IMR-90 (cell line): ENCODE results near the gene PDK4. TPM values are rescaled to one million over a fixed set of nuclear protein-coding genes. Genes with fewer than 3 reads are reported as not detected.

Source experiments
- ATAC-seq: fragments of 200-7000 bp; cut with Tn5 transposase; 2 replicates; pipeline ENCODE4 v1.9.1; 2020; ENCODE audit warnings: low read depth, mild to moderate bottlenecking, moderate library complexity
- BruUV-seq: library from RNA; stranded (reverse); fragments of 400-500 nt; replicated peaks from 2 replicates; lab custom pipeline; 2021; lab: Mats Ljungman, UMichigan
- CTCF ChIA-PET: fragments of 300-600 bp; formaldehyde crosslinking; extraction: SDS; loops from one replicate; lab custom pipeline; 2021; ENCODE audit warnings: antibody characterized with exemption; lab: Yijun Ruan, JAX
- POLR2A ChIA-PET: fragments of 300-600 bp; sonication (Branson Sonifier 250); formaldehyde crosslinking; loops from one replicate; lab custom pipeline; 2022; ENCODE audit warnings: antibody characterized with exemption; ENCODE audit not compliant: unreplicated experiment; lab: Charles Lee
- DNase-seq: peaks from one replicate; pipeline ENCODE4 v3.0.0; 2013
- H2AFZ ChIP-seq: replicated peaks from 2 replicates; pipeline ENCODE3; 2013; ENCODE audit warnings: low read length, mild to moderate bottlenecking; ENCODE audit not compliant: poor library complexity
- H2AK5ac ChIP-seq: 2 replicates; pipeline ENCODE4 v1.6.1; 2013; ENCODE audit warnings: low read depth, low read length, inconsistent platforms
- H2AK9ac ChIP-seq: replicated peaks from 2 replicates; pipeline ENCODE3; 2013; ENCODE audit warnings: mild to moderate bottlenecking, low read depth, low read length, moderate library complexity; ENCODE audit not compliant: poor library complexity
- H2BK120ac ChIP-seq: 2 replicates; pipeline ENCODE4 v1.6.1; 2013; ENCODE audit warnings: low read depth, low read length, inconsistent platforms
- H2BK15ac ChIP-seq: 3 replicates; pipeline ENCODE4 v1.6.1; 2013; ENCODE audit warnings: low read depth, low read length, inconsistent platforms
- H2BK20ac ChIP-seq: 2 replicates; pipeline ENCODE4 v1.6.1; 2013; ENCODE audit warnings: low read depth, mild to moderate bottlenecking, inconsistent platforms, low read length, moderate library complexity
- H2BK5ac ChIP-seq: 2 replicates; pipeline ENCODE4 v1.6.1; 2013; ENCODE audit warnings: mild to moderate bottlenecking, low read depth, low read length, inconsistent platforms; ENCODE audit not compliant: poor library complexity, severe bottlenecking
- H3K14ac ChIP-seq: replicated peaks from 2 replicates; pipeline ENCODE4 v1.6.1; 2013; ENCODE audit warnings: low read depth, low read length, inconsistent platforms
- H3K18ac ChIP-seq: 2 replicates; pipeline ENCODE4 v1.6.1; 2013; ENCODE audit warnings: low read depth, low read length, control low read depth
- H3K23ac ChIP-seq: 2 replicates; pipeline ENCODE4 v1.6.1; 2013; ENCODE audit warnings: low read depth, low read length, inconsistent platforms
- H3K27ac ChIP-seq: 2 replicates; pipeline ENCODE4 v1.5.1; 2013; ENCODE audit warnings: mild to moderate bottlenecking, control low read depth, low read length; ENCODE audit not compliant: insufficient read depth
- H3K27me3 ChIP-seq: 2 replicates; pipeline ENCODE4 v1.6.1; 2013; ENCODE audit warnings: low read length; ENCODE audit not compliant: control insufficient read depth, insufficient read depth
- H3K36me3 ChIP-seq: 2 replicates; pipeline ENCODE4 v1.6.1; 2013; ENCODE audit warnings: low read length, mixed read lengths; ENCODE audit not compliant: control insufficient read depth, insufficient read depth
- H3K4ac ChIP-seq: 2 replicates; pipeline ENCODE4 v1.6.1; 2013; ENCODE audit warnings: low read depth, low read length, inconsistent platforms
- H3K4me1 ChIP-seq: 2 replicates; pipeline ENCODE4 v1.6.1; 2013; ENCODE audit warnings: low read length, mixed read lengths; ENCODE audit not compliant: control insufficient read depth, insufficient read depth
- H3K4me2 ChIP-seq: 2 replicates; pipeline ENCODE4 v1.6.1; 2013; ENCODE audit warnings: low read depth, mild to moderate bottlenecking, control low read depth, low read length, moderate library complexity
- H3K4me3 ChIP-seq: 2 replicates; pipeline ENCODE4 v1.5.1; 2013; ENCODE audit warnings: low read depth, mild to moderate bottlenecking, control low read depth, low read length, moderate library complexity; ENCODE audit not compliant: insufficient read depth
- H3K56ac ChIP-seq: 2 replicates; pipeline ENCODE4 v1.6.1; 2013; ENCODE audit warnings: low read length, inconsistent platforms; ENCODE audit not compliant: insufficient read depth; ENCODE audit errors: extremely low read depth
- H3K79me1 ChIP-seq, 2 experiments: 2 replicates each; pipeline ENCODE4 v1.6.1; 2013; ENCODE audit warnings: low read length in 2 of 2, inconsistent platforms in 1 of 2, low read depth in 1 of 2
- H3K9ac ChIP-seq: 2 replicates; pipeline ENCODE4 v1.6.1; 2013; ENCODE audit warnings: low read depth, low read length, control low read depth
- H3K9me1 ChIP-seq: 2 replicates; pipeline ENCODE4 v1.6.1; 2013; ENCODE audit warnings: low read length, inconsistent platforms; ENCODE audit not compliant: insufficient read depth
- H3K9me3 ChIP-seq: 2 replicates; pipeline ENCODE4 v1.6.1; 2013; ENCODE audit warnings: low read length; ENCODE audit not compliant: control insufficient read depth, insufficient read depth
- H4K20me1 ChIP-seq: 2 replicates; pipeline ENCODE4 v1.6.1; 2013; ENCODE audit warnings: low read length, inconsistent platforms; ENCODE audit not compliant: insufficient read depth
- H4K5ac ChIP-seq: 2 replicates; pipeline ENCODE4 v1.6.1; 2013; ENCODE audit warnings: mild to moderate bottlenecking, low read depth, low read length, control low read depth
- H4K8ac ChIP-seq, 2 experiments: 2 replicates each; pipeline ENCODE4 v1.6.1; 2013; ENCODE audit warnings: low read depth in 2 of 2, low read length in 2 of 2, control low read depth in 1 of 2, inconsistent platforms in 1 of 2
- H4K91ac ChIP-seq: 2 replicates; pipeline ENCODE4 v1.6.1; 2013; ENCODE audit warnings: low read depth, low read length, inconsistent platforms; ENCODE audit not compliant: insufficient read depth
- CEBPB ChIP-seq: IDR thresholded peaks from 2 replicates; pipeline ENCODE4 v1.6.1; 2012; ENCODE audit warnings: low read depth, low read length, improper control_type of control experiment
- FOS ChIP-seq: fragments of 150-350 bp; IDR thresholded peaks from 2 replicates; pipeline ENCODE4 v1.6.1; 2016; ENCODE audit warnings: low read depth, low read length
- MAFK ChIP-seq: IDR thresholded peaks from 2 replicates; pipeline ENCODE4 v1.6.1; 2012; ENCODE audit warnings: low read depth, low read length, improper control_type of control experiment
- MXI1 ChIP-seq: IDR thresholded peaks from 2 replicates; pipeline ENCODE4 v1.6.1; 2012; ENCODE audit warnings: low read depth, mild to moderate bottlenecking, low read length, moderate library complexity, borderline replicate concordance
- NFE2L2 ChIP-seq: fragments of 150-350 bp; IDR thresholded peaks from 2 replicates; pipeline ENCODE4 v1.6.1; 2016; ENCODE audit warnings: low read depth, mild to moderate bottlenecking, low read length
- SMC3 ChIP-seq: fragments of 150-350 bp; IDR thresholded peaks from 2 replicates; pipeline ENCODE4 v1.6.1; 2016; ENCODE audit warnings: low read depth, mild to moderate bottlenecking, antibody characterized with exemption, low read length, moderate library complexity
- WGBS, 2 experiments: methylation state at CpG; one replicate each; pipeline versions ENCODE4 v1.1.5 to v1.1.7; 2013; ENCODE audit warnings: missing lambda C conversion rate in 2 of 2; ENCODE audit not compliant: insufficient read length in 1 of 2; ENCODE audit errors: extremely low coverage in 2 of 2; 5-methylcytosine and 5-hydroxymethylcytosine counted together
- dilution Hi-C: fragments of 300-500 bp; cut with HindIII; formaldehyde crosslinking; loops from one replicate; pipeline ENCODE4 v1.14.3; 2018; ENCODE audit warnings: low sequenced_read_pairs; ENCODE audit not compliant: unreplicated experiment
- in situ Hi-C: fragments of 300-500 bp; cut with MboI; formaldehyde crosslinking; loops from 3 replicates; pipeline ENCODE4 v1.14.3; 2019; ENCODE audit warnings: low sequenced_read_pairs, inconsistent platforms, mixed read lengths
- intact Hi-C: fragments of 100-400 bp; cut with micrococcal nuclease; formaldehyde crosslinking; loops from 2 replicates; pipeline ENCODE4 v1.10.0; 2022
- polyA plus RNA-seq, 3 experiments: library from polyadenylated mRNA; depleted of rRNA; stranded (reverse); fragments of >200 nt; gene quantifications; 2 replicates each; pipeline ENCODE4 v1.2.3, GENCODE V29; 2012; ENCODE audit warnings: low replicate concordance in 1 of 3
- total RNA-seq: library from RNA; depleted of rRNA; stranded (reverse); fragments of >200 nt; gene quantifications from 2 replicates; pipeline ENCODE4 v1.2.3, GENCODE V29; 2012
- TF ChIP-seq, protein P1 (sequence below): fragments of 150-350 bp; IDR thresholded peaks from 2 replicates; pipeline ENCODE4 v1.6.1; 2017; ENCODE audit warnings: mild to moderate bottlenecking, antibody characterized with exemption, low read length, low read depth

The PDK4 gene
- total and polyA plus RNA-seq, 2 of the 4 experiments (the other 2 are of a cell fraction) = under 0.01 to 0.03 TPM

DNA sequence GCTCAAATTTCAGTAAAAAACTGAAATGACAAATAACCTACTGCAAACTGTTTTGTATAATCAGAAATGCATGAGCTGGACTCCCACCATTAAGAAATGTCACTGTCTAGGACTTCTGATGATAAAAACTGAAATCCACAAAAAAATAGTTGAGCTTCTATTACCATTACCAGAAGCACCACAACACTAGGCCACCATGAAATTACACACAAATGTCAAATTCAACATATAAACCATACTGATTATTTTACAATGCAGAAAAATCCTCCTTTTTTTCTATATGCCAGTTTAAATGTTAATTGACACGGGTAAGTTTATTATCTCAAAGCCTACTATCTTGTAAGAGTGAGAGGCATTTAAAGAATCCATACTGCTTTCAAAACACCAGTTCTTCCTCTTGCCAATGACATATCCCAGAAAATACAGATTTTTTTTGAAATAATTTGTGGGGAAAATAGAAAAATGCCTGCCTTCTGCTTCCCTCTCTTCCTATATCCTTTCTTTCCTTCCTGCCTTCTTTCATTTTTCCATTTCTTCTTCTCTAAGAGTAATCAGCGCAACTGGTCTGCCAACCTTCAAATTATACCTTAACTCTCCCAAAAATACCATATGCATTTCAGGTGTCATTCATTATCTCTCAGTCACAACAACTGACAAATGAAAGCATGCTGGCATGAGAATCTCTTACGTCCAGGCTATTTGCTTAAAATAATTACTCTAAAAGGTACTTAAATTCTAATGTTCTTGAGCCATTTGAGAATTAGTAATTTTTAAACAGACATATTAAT is 12.3 kb downstream of the PDK4 start (continued):
- no peak for TF ChIP-seq MAFK

DNA sequence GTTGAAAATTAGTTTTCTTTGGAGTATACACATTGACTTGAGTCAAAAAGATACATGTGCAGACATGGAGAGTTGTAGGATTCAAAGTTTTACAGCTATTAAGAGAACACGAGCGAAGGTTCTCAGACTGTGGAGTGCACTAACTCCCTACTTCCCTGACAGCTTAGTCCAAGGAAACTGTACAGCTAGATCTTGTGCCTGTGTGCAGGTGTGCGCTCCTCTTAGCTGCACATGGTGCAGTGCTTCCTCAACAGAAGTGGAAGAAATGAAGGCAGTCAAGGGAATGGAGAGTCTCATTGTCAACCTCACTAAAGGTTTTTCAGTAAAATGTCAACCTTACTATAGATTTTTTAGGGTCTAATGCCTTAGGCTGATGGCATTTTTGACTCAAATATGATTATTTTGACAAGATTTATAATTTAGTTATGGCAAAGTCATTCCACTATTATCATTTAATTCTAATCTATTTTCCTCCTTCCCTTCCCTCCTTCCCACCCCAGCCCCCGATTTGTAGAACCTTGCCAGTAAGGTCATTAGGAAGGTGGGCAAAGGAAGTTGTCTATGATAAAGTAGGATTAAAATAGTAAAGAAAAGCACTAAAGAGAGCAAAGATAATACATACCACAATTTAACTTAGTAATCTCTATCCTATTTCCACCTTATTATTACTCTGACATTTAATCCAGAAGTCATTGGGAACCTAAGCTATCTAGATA is 13.6 kb downstream of the PDK4 start:
- H3K56ac ChIP-seq = no peak overlapping the region
- no peak overlapping the region for H4K8ac ChIP-seq
- H3K9me3 ChIP-seq = no peaks in the 10 kb centered on the region
- H4K91ac ChIP-seq = no peak overlapping the region
- H4K20me1 ChIP-seq = no peaks in the 10 kb centered on the region
- intact Hi-C loops = loop anchor here (2.0 kb wide), 1 partner anchor 32 kb away; no protein-coding TSS in a partner anchor
- H2BK120ac ChIP-seq = no peak overlapping the region
- H2AK5ac ChIP-seq = no peak overlapping the region
- H3K27ac ChIP-seq = no peak overlapping the region
- TF ChIP-seq NFE2L2 = no peak
- no peak for TF ChIP-seq MXI1
- TF ChIP-seq SMC3 = no peak
- no peak for TF ChIP-seq CEBPB
- no peak for TF ChIP-seq FOS
- TF ChIP-seq, protein P1, sequence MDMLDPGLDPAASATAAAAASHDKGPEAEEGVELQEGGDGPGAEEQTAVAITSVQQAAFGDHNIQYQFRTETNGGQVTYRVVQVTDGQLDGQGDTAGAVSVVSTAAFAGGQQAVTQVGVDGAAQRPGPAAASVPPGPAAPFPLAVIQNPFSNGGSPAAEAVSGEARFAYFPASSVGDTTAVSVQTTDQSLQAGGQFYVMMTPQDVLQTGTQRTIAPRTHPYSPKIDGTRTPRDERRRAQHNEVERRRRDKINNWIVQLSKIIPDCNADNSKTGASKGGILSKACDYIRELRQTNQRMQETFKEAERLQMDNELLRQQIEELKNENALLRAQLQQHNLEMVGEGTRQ = no peak
- H3K9ac ChIP-seq = no peak overlapping the region
- H3K9me1 ChIP-seq = peaks cover 2% of the 10 kb centered on the region; the same call in 1 of the 2 replicates
- POLR2A ChIA-PET = no interaction called here
- peaks cover 1% of the 10 kb centered on the region; the same call in 1 of the 2 replicates for H3K36me3 ChIP-seq
- WGBS, 2 experiments = no CpG with 5 or more reads among the region's 4 CpGs
- H3K14ac ChIP-seq = no peak overlapping the region
- H2AFZ ChIP-seq = no peak overlapping the region
- H3K18ac ChIP-seq = no peak overlapping the region
- H3K79me1 ChIP-seq = no peaks in the 10 kb centered on the region
- H2BK20ac ChIP-seq = no peak overlapping the region
- H3K4me1 ChIP-seq = no peaks in the 10 kb centered on the region
- BruUV-seq = no TSS peak
- H3K4ac ChIP-seq = no peak overlapping the region
- CTCF ChIA-PET = no interaction called here
- H3K27me3 ChIP-seq = no peaks in the 10 kb centered on the region
- no peak overlapping the region for H2BK5ac ChIP-seq
- ATAC-seq (no peak), DNase-seq (no peak)
- no peak overlapping the region for H3K4me3 ChIP-seq
- in situ Hi-C loops = no loop called here
- H3K23ac ChIP-seq = no peak overlapping the region
- H2AK9ac ChIP-seq = no peak overlapping the region
- H2BK15ac ChIP-seq = no peak overlapping the region
- dilution Hi-C loops = no loop called here
- no peak overlapping the region for H3K4me2 ChIP-seq
- H4K5ac ChIP-seq = no peak overlapping the region
